HCT116 (cell line): ENCODE data around the gene DHRSX. TPM values are rescaled to one million over a fixed set of nuclear protein-coding genes. Genes with fewer than 3 reads are reported as not detected.

Experiments used
- ATAC-seq: fragments of 200-7000 bp; cut with Tn5 transposase; 2 replicates; pipeline ENCODE4 v1.9.1; 2020; ENCODE audit warnings: mild to moderate bottlenecking, moderate library complexity
- BruUV-seq: library from RNA; stranded (reverse); fragments of 400-500 nt; replicated peaks from 2 replicates; lab custom pipeline; 2021; lab: Mats Ljungman, UMichigan
- CTCF ChIA-PET: fragments of 300-600 bp; sonication (Branson Sonifier 250); formaldehyde crosslinking; loops from one replicate; lab custom pipeline; 2021; ENCODE audit warnings: antibody characterized with exemption; lab: Charles Lee
- POLR2A ChIA-PET: fragments of 300-600, 350-600 bp; sonication (Branson Sonifier 250); formaldehyde crosslinking; loops from one replicate; lab custom pipeline; 2021; ENCODE audit warnings: antibody characterized with exemption; lab: Charles Lee
- RAD21 ChIA-PET, 2 experiments: fragments of 300-600 bp; sonication (Branson Sonifier 250); formaldehyde crosslinking; loops; one replicate each; lab custom pipeline; 2023; ENCODE audit warnings: low total read pairs in 2 of 2; ENCODE audit not compliant: uncharacterized antibody in 2 of 2, unreplicated experiment in 2 of 2, low non-redundant PET in 1 of 2; lab: Charles Lee
- DNase-seq: peaks from one replicate; pipeline ENCODE4 v3.0.0-alpha.2; 2010; ENCODE audit warnings: low read depth, low spot score
- H2AFZ ChIP-seq: fragments of 200-600 bp; shearing (Covaris generic), sonication (generic); 2 replicates; pipeline ENCODE4 v1.6.1; 2017; ENCODE audit warnings: low read depth, mixed run types, mixed read lengths, antibody characterized with exemption, low read length; ENCODE audit not compliant: poor library complexity, severe bottlenecking
- H3K27ac ChIP-seq: 2 replicates; pipeline ENCODE4 v1.5.1; 2012; ENCODE audit warnings: low read depth, low read length
- H3K27me3 ChIP-seq: fragments of 200-600 bp; sonication (generic); 2 replicates; pipeline ENCODE4 v1.6.1; 2016; ENCODE audit warnings: mixed run types, low read length, mixed read lengths; ENCODE audit not compliant: insufficient read depth
- H3K36me3 ChIP-seq, 2 experiments: fragments of 200-500 bp in 1 of 2; fragments of 200-600 bp in 1 of 2; sonication (Bioruptor generic) in 1 of 2; sonication (generic) in 1 of 2; 2 replicates each; pipeline versions ENCODE4 v1.5.1 to v1.6.1; 2014 to 2016; ENCODE audit warnings: low read length in 2 of 2, inconsistent platforms in 1 of 2, mixed read lengths in 1 of 2, mixed run types in 1 of 2; ENCODE audit not compliant: insufficient read depth in 2 of 2, control insufficient read depth in 1 of 2
- H3K4me1 ChIP-seq, 2 experiments: fragments of 200-600 bp in 1 of 2; sonication (generic) in 1 of 2; 2 replicates each; pipeline versions ENCODE4 v1.5.1 to v1.6.1; 2012 to 2017; ENCODE audit warnings: low read length in 2 of 2, inconsistent platforms in 1 of 2, mild to moderate bottlenecking in 1 of 2, mixed read lengths in 1 of 2, mixed run types in 1 of 2, moderate library complexity in 1 of 2; ENCODE audit not compliant: insufficient read depth in 2 of 2, control insufficient read depth in 1 of 2
- H3K4me2 ChIP-seq: fragments of 200-600 bp; sonication (generic); 2 replicates; pipeline ENCODE4 v1.6.1; 2017; ENCODE audit warnings: mixed run types, low read length, mixed read lengths
- H3K4me3 ChIP-seq, 2 experiments: fragments of 200-600 bp in 1 of 2; sonication (generic) in 1 of 2; replicated peaks in 1 of 2; 2 replicates each; pipeline ENCODE4 v1.5.1; 2011 to 2016; ENCODE audit warnings: low read length in 2 of 2, control low read depth in 1 of 2, low read depth in 1 of 2, mild to moderate bottlenecking in 1 of 2, mixed read lengths in 1 of 2, mixed run types in 1 of 2
- H3K79me2 ChIP-seq: fragments of 200-600 bp; sonication (generic); 2 replicates; pipeline ENCODE4 v1.6.1; 2017; ENCODE audit warnings: mild to moderate bottlenecking, mixed run types, low read length, moderate library complexity, mixed read lengths; ENCODE audit not compliant: insufficient read depth
- H3K9ac ChIP-seq: fragments of 200-600 bp; sonication (generic); 2 replicates; pipeline ENCODE4 v1.6.1; 2016; ENCODE audit warnings: low read length, mixed read lengths
- H3K9me2 ChIP-seq: fragments of 200-600 bp; sonication (generic), shearing (Covaris generic); 2 replicates; pipeline ENCODE4 v1.6.1; 2017; ENCODE audit warnings: mixed run types, mild to moderate bottlenecking, moderate library complexity; ENCODE audit not compliant: insufficient read depth
- H3K9me3 ChIP-seq, 2 experiments: fragments of 200-500 bp in 1 of 2; fragments of 200-600 bp in 1 of 2; sonication (Bioruptor generic) in 1 of 2; sonication (generic) in 1 of 2; 2 replicates each; pipeline ENCODE4 v1.6.1; 2014 to 2017; ENCODE audit warnings: low read length in 2 of 2, mixed read lengths in 2 of 2, inconsistent platforms in 1 of 2, low read depth in 1 of 2, mild to moderate bottlenecking in 1 of 2, mixed run types in 1 of 2, moderate library complexity in 1 of 2; ENCODE audit not compliant: control insufficient read depth in 1 of 2, insufficient read depth in 1 of 2
- H4K20me1 ChIP-seq: fragments of 200-600 bp; sonication (generic), shearing (Covaris generic); 2 replicates; pipeline ENCODE4 v1.6.1; 2017; ENCODE audit warnings: mixed run types, mild to moderate bottlenecking, moderate library complexity; ENCODE audit not compliant: insufficient read depth
- ATF3 ChIP-seq: IDR thresholded peaks from 2 replicates; pipeline ENCODE4 v1.6.1; 2012
- CEBPB ChIP-seq: IDR thresholded peaks from 2 replicates; pipeline ENCODE4 v1.6.1; 2012; ENCODE audit warnings: low read depth
- EGR1 ChIP-seq: IDR thresholded peaks from 2 replicates; pipeline ENCODE4 v1.6.1; 2012; ENCODE audit warnings: low read depth
- ELF1 ChIP-seq: IDR thresholded peaks from 2 replicates; pipeline ENCODE4 v1.6.1; 2012; ENCODE audit warnings: low read depth, borderline replicate concordance
- EZH2 ChIP-seq: fragments of 200-600 bp; sonication (generic); IDR thresholded peaks from 2 replicates; pipeline ENCODE4 v1.6.1; 2017; ENCODE audit warnings: antibody characterized with exemption, mixed run types
- EZH2phosphoT487 ChIP-seq: fragments of 200-600 bp; IDR thresholded peaks from 2 replicates; pipeline ENCODE4 v1.6.1; 2018; ENCODE audit warnings: antibody characterized with exemption, borderline replicate concordance
- FOSL1 ChIP-seq: IDR thresholded peaks from 2 replicates; pipeline ENCODE4 v1.6.1; 2012; ENCODE audit warnings: low read depth
- JUND ChIP-seq: IDR thresholded peaks from 2 replicates; pipeline ENCODE4 v1.6.1; 2012
- POLR2A ChIP-seq: IDR thresholded peaks from 2 replicates; pipeline ENCODE4 v1.7.0; 2011; ENCODE audit warnings: borderline replicate concordance; ENCODE audit not compliant: insufficient read depth, insufficient read length; ENCODE audit errors: extremely low read depth
- POLR2AphosphoS5 ChIP-seq: IDR thresholded peaks from 2 replicates; pipeline ENCODE4 v1.6.1; 2011; ENCODE audit warnings: mild to moderate bottlenecking, low read depth, low read length, moderate library complexity
- RAD21 ChIP-seq: IDR thresholded peaks from 2 replicates; pipeline ENCODE4 v1.6.1; 2012; ENCODE audit warnings: low read depth, mild to moderate bottlenecking
- REST ChIP-seq: IDR thresholded peaks from 2 replicates; pipeline ENCODE4 v1.6.1; 2012; ENCODE audit warnings: low read depth
- SIN3A ChIP-seq: IDR thresholded peaks from 2 replicates; pipeline ENCODE4 v1.6.1; 2012; ENCODE audit warnings: low read depth
- SP1 ChIP-seq: IDR thresholded peaks from 2 replicates; pipeline ENCODE4 v1.6.1; 2012; ENCODE audit warnings: low read depth
- SRF ChIP-seq: IDR thresholded peaks from 2 replicates; pipeline ENCODE4 v1.6.1; 2012; ENCODE audit warnings: low read depth
- ZFX ChIP-seq: fragments of 450-650 bp; IDR thresholded peaks from 2 replicates; pipeline ENCODE4 v1.6.1; 2017
- ZNF274 ChIP-seq: fragments of 200-500 bp; sonication (Bioruptor generic); IDR thresholded peaks from 2 replicates; pipeline ENCODE4 v1.6.1; 2014; ENCODE audit warnings: mild to moderate bottlenecking, low read depth, low read length, inconsistent platforms
- intact Hi-C: fragments of 100-400 bp; cut with micrococcal nuclease; formaldehyde crosslinking; loops from 2 replicates; pipeline ENCODE4 v1.10.0; 2022
- total RNA-seq: library from RNA; stranded (reverse); gene quantifications from one replicate; pipeline ENCODE4 v1.2.1, GENCODE V29; 2021; ENCODE audit not compliant: unreplicated experiment
- TF ChIP-seq, protein P1 (sequence below): IDR thresholded peaks from 2 replicates; pipeline ENCODE4 v1.6.1; 2011; ENCODE audit warnings: mild to moderate bottlenecking, low read length, moderate library complexity; ENCODE audit not compliant: insufficient replicate concordance; ENCODE audit errors: extremely low read depth
- TF ChIP-seq, protein P2 (sequence below), 3 experiments: fragments of 200-600 bp in 1 of 3; sonication (generic) in 1 of 3; IDR thresholded peaks in 2 of 3; conservative IDR thresholded peaks in 1 of 3; 2 replicates each; pipeline ENCODE4 v1.5.1; 2012 to 2017; ENCODE audit warnings: low read depth in 2 of 3, low read length in 2 of 3, antibody characterized with exemption in 1 of 3, borderline replicate concordance in 1 of 3, control low read depth in 1 of 3, mild to moderate bottlenecking in 1 of 3, mixed read lengths in 1 of 3, mixed run types in 1 of 3, moderate library complexity in 1 of 3; ENCODE audit not compliant: insufficient read depth in 1 of 3

DHRSX gene
- total RNA-seq, 1 experiment from 2014 or later = 11.9 TPM

- DNase-seq = no peak
- RAD21 ChIA-PET = no interaction called here
Measured at GRCh38 chrX:2320089-2320488, 180.7 kb downstream of the DHRSX start.

More at GRCh38 chrX:2320089-2320488, 180.7 kb downstream of the DHRSX start:
- CTCF ChIA-PET = no interaction called here
- POLR2A ChIA-PET = no interaction called here
- H3K27me3 ChIP-seq = no peaks in the 10 kb centered on the region
- no peak for ATAC-seq
- H3K79me2 ChIP-seq = no peaks in the 10 kb centered on the region
- intact Hi-C loops = no loop called here
- no peaks in the 10 kb centered on the region for H3K9me2 ChIP-seq
- no TSS peak for BruUV-seq
- no peak overlapping the region for H3K9ac ChIP-seq
- peaks cover 0 to 5% of the 10 kb centered on the region in 2 experiments; a peak in 1 of 4 replicates for H3K9me3 ChIP-seq
- no peaks in the 10 kb centered on the region for H3K36me3 ChIP-seq
- H3K4me3 ChIP-seq = no peak overlapping the region
- H2AFZ ChIP-seq = no peak overlapping the region
- H3K27ac ChIP-seq = peak overlapping the region; percentile 50; the same call in 1 of the 2 replicates
- no peaks in the 10 kb centered on the region for H4K20me1 ChIP-seq
- H3K4me2 ChIP-seq = peak overlapping the region; percentile 60
- peaks cover 29 to 45% of the 10 kb centered on the region in 2 experiments for H3K4me1 ChIP-seq
- TF ChIP-seq CEBPB (no peak), JUND (no peak), POLR2AphosphoS5 (no peak), ATF3 (no peak), EZH2phosphoT487 (no peak), SP1 (no peak), SIN3A (no peak), EGR1 (no peak), REST (no peak), ELF1 (no peak), EZH2 (no peak), SRF (no peak), ZNF274 (no peak), RAD21 (no peak), FOSL1 (no peak), ZFX (no peak), POLR2A (no peak)
- TF ChIP-seq, protein P1, sequence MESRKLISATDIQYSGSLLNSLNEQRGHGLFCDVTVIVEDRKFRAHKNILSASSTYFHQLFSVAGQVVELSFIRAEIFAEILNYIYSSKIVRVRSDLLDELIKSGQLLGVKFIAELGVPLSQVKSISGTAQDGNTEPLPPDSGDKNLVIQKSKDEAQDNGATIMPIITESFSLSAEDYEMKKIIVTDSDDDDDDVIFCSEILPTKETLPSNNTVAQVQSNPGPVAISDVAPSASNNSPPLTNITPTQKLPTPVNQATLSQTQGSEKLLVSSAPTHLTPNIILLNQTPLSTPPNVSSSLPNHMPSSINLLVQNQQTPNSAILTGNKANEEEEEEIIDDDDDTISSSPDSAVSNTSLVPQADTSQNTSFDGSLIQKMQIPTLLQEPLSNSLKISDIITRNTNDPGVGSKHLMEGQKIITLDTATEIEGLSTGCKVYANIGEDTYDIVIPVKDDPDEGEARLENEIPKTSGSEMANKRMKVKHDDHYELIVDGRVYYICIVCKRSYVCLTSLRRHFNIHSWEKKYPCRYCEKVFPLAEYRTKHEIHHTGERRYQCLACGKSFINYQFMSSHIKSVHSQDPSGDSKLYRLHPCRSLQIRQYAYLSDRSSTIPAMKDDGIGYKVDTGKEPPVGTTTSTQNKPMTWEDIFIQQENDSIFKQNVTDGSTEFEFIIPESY = no peak
- TF ChIP-seq, protein P2, sequence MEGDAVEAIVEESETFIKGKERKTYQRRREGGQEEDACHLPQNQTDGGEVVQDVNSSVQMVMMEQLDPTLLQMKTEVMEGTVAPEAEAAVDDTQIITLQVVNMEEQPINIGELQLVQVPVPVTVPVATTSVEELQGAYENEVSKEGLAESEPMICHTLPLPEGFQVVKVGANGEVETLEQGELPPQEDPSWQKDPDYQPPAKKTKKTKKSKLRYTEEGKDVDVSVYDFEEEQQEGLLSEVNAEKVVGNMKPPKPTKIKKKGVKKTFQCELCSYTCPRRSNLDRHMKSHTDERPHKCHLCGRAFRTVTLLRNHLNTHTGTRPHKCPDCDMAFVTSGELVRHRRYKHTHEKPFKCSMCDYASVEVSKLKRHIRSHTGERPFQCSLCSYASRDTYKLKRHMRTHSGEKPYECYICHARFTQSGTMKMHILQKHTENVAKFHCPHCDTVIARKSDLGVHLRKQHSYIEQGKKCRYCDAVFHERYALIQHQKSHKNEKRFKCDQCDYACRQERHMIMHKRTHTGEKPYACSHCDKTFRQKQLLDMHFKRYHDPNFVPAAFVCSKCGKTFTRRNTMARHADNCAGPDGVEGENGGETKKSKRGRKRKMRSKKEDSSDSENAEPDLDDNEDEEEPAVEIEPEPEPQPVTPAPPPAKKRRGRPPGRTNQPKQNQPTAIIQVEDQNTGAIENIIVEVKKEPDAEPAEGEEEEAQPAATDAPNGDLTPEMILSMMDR (IDR thresholded peaks at IDR 0.05 in 2 of 3, conservative IDR thresholded peaks at IDR 0.05 in 1 of 3; ENCODE audit: borderline replicate concordance in 1 of 3, insufficient read depth in 1 of 3, low read depth in 2 of 3, low read length in 2 of 3) = no peak
- TF ChIP-seq, all 23 proteins: peak for 0
